Islet precursor cell (in vitro differentiated cells): ENCODE measurements around the gene HECW1.

Experiments
- DNase-seq: peaks from one replicate; pipeline ENCODE4 v3.0.0-alpha.2; 2018

The HECW1 gene

DNA sequence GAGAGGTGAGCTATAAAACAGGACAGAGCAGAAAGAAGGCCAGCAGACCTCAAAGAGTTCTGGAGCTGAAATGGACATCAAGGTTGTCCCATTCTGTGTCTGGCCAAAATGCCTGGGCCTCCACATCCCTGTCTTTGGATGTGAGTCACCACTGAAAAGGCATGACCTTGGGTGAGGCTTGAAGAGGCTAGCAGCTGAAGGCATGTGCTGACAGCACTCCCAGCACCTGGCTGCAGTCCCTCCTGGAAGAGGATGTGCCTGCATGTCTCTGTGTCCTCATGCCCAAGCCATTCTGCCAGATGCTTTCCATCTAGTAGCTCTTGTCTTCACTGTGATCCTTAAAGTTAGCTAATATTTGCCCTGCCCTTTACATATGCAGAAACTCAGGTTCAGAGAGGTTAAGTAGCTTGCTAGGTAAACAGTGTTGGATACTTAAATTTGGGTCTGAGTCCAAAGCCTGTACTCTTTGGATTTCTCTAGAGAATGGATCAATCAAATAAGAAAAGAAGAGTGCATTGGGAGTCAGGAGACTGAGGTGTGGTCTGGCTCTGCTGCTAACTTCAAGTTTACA is 35.8 kb downstream of the HECW1 start:
- DNase-seq = no peak

- no peak for DNase-seq
Measured at GRCh38 chr7:43151076-43151475, 38.6 kb downstream of the HECW1 start.

DNA sequence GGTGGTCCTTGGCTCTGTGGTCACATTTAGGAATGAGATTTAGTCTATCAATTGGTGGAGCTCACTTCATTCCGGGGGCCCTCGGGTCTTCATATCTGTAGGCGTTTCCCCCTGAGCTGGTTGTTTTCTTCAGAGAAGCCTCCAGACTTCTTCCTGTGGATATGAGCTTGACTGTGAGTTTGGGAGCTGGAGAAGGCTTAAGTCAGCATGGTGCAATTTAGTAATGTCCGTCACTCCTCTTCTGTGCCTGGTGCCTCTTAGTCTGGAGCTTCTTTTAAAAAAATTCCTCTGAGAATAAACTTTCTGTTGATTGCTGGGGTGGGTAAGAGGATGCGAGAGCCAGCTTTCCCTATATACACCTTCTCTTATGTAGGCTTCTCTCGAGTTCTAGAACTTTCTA is 40.2 kb downstream of the HECW1 start:
- no peak for DNase-seq

GRCh38 chr7:43155636-43156035 is 43.2 kb downstream of the HECW1 start:
- no peak for DNase-seq

GRCh38 chr7:43163885-43164284 is 51.4 kb downstream of the HECW1 start:
- DNase-seq = no peak

- no peak for DNase-seq
Measured at GRCh38 chr7:43164757-43165156, 52.3 kb downstream of the HECW1 start.

GRCh38 chr7:43166686-43167085 is 54.2 kb downstream of the HECW1 start:
- DNase-seq = no peak

GRCh38 chr7:43169076-43169475 is 56.6 kb downstream of the HECW1 start:
- DNase-seq = no peak

DNA sequence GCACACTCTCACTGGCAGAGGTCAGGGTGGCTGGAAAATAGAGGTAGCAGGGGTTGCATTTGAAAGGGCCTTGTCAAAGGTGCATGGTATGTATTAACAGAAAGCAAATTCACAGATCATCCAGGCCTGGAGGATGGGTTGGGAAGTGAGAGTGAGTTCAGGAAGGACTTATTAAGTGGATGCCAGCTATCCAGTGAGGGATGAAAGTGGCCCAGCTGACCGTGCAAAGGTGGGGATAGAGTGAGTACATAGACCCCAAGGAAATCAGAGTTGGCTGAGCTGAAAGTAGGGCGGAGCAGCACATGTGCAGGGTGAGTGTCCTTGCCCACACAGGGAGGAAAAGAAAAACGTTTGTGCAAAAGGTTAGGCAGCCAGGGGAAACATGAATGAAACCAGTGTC is 58.1 kb downstream of the HECW1 start:
- DNase-seq = no peak

- no peak for DNase-seq
Measured at GRCh38 chr7:43175570-43176200, 63.2 kb downstream of the HECW1 start.

GRCh38 chr7:43179393-43179792 is 66.9 kb downstream of the HECW1 start:
- no peak for DNase-seq

- DNase-seq = no peak
Measured at GRCh38 chr7:43192806-43193460, 80.5 kb downstream of the HECW1 start.

DNA sequence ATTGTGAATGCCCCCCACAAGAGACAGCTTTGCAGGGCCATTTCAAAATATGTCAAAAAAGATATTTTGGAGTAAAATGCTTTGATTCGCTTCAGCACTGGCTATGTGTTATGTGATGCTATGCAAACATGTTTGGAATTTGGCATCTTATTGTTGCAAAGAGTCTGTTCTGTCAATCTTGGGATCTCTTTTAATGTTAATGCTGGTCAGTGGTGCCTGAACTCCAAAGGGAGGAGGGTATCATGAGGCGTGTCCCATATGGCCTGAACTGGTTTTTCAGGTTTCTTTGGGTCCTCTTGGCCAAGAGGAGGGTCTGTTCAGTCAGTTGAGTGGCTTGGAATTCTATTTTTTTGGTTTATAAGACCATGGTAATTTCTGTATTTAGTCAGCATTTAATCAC is 81.4 kb downstream of the HECW1 start:
- DNase-seq = no peak

- DNase-seq = no peak
Measured at GRCh38 chr7:43195256-43195655, 82.8 kb downstream of the HECW1 start.

DNA sequence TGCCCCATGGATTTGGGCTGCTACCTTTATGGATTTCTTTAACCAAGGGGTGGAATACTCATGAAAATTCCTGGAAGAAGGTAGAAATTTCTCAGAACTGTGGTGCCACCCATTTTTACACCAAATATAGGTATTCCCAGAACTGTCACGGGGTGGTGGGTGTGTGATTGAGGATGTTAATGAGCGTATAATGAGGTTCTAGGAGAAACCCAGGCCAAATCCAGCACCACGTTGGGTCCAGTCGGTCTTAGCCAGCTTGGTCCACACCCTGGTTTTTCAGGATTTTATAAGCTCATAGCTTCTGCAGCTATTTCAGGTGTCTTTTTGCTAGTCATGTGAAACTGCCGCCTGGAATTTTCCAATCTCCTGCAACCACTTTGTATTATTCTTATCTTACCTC is 83.3 kb downstream of the HECW1 start:
- DNase-seq = no peak

DNA sequence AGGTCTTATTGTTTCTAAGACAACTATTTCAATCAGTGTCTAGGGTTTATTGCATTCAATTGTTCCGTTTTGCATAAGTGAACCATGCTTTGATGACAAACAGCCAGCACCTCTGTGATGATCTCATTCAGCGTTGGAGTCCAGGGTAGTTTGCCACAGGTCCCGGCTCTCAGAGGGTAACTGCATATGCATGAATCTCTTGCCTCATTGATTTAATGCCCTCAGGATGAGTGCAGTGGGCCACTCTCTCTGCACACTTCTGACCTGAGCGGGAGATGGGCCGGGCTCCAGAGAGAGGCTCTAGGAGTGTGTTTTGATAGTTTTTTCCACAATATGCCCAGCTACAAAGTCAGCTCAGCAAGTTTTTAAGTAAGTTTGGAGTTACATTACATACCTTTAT is 83.9 kb downstream of the HECW1 start:
- no peak for DNase-seq

GRCh38 chr7:43198016-43198415 is 85.6 kb downstream of the HECW1 start:
- DNase-seq = no peak

DNA sequence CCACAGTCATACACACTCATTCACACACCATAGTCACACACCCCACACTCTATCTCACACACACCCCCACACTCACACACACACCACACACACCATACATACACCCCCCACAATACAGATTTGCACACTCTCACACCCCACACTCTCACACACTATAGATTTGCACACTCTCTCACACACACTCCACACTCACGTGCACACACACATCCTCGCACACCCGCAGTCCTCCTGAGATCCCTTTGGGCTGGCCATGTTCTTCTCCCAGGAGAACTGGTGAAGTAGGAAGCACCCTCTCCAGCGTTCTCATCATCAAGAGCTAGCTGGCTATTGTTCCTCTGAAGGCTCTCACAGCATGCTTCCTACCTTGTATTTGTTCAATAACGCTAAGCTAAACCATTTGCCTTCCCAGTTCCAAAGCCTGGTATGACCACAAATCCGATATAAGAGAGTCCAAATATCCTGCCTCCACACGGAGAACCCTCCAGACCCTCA is 86.2 kb downstream of the HECW1 start:
- DNase-seq = no peak

DNA sequence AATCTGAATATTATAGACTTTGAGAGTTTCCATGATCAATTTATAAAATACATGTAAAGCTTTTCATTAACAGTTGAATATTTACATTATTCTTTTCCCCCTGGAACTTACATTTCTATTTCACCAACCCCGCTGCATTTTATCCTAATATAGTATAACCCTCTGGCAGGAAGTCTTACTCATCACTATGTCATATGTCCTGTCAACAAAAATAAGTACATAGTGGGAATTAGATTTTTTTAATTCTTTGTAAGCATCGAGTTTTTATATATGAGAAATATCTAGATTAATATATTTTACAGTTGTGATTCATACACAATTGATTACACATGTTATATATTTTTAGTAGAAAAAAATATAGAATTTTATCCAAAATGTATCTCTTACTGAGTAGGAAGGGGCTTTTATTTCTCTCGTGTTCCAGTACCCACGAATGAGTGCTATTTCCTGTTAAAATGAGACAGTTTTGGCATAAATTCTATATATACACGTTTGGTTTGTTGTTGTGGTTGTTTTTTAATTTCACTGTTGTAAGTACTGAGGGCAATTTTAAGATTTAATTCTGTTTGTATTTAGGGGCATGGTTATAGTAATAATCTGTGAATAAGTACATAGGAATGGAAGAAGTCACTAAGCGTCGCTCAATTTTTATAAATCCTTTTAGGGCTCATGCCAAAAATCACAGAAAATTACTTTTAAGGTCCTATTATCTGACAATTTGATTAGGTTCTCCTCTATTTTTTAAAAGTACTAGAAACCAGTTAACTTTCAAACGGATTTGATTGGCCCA is 87.1 kb downstream of the HECW1 start:
- DNase-seq = no peak

- no peak for DNase-seq
Measured at GRCh38 chr7:43201912-43202311, 89.5 kb downstream of the HECW1 start.

DNA sequence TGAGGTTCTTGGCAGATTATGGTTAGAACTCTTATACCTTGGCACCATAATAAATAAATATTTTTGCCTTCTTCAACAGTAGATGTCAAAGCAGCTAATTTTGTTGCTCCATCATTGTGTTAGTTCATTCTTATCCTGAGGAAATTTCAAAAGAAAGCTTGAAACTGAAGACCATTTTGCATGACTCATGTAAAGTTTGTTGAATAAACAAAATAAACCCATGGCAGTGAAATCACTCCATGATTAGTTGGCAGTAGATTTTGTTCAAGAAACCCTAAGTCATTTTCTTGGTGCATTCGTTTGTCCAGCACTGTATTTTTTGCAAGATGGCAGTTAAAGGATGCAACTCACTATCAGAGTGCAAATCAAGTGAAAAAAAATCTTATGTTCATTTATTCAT is 91.6 kb downstream of the HECW1 start:
- no peak for DNase-seq

DNA sequence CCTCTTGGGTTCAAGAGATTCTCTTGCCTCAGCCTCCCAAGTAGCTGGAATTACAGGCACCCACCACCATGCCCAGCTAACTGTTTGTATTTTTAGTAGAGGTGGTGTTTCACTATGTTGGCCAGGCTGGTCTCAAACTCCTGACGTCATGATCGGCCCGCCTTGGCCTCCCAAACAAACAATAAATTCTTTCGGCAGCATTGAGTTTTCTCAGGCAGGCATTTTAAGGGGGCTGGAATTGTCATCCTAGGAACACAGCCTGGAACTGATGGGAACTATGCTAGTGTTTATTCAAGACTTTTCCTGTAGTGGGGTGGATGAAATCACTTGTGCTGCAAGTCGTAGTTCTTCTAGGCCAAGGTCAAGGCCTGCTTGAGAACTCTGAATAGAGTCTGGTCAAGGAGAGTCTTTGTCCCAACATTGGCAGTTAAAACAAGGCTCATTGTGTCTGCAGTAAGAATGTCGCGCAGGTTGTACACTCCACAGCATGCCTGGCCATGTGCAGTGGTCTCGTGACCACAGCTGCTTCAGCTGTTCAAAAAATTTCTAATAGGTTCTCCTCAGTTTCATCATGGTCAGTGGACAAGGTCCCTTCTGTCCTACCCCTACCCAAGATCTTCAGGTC is 92.8 kb downstream of the HECW1 start:
- DNase-seq = no peak

GRCh38 chr7:43208242-43208641 is 95.8 kb downstream of the HECW1 start:
- DNase-seq = no peak
